Measurements from ENCODE around the gene ZNF740.

ZNF740 gene

GRCh38 chr12:53182903-53183302 lies 2.4 kb downstream of the ZNF740 start:
- peaks cover 18% of the 10 kb centered on the region for H3K27me3 ChIP-seq (ENCODE audit: insufficient read depth, insufficient read length)
- no peak for TF ChIP-seq YY1 (IDR thresholded peaks at IDR 0.05; ENCODE audit: insufficient read depth, insufficient read length)
- TF ChIP-seq ZNF274 (IDR thresholded peaks at IDR 0.05; ENCODE audit: low read depth, low read length): no peak
- no peak for TF ChIP-seq SUZ12 (IDR thresholded peaks at IDR 0.05; ENCODE audit: extremely low read depth, insufficient read depth, insufficient read length)
- DNase-seq (ENCODE audit: low read depth, low spot score): no peak
- no peak overlapping the region for H3K4me3 ChIP-seq (ENCODE audit: insufficient read length, low read depth)
- H3K9me3 ChIP-seq (ENCODE audit: insufficient read depth, low read length): peaks cover 12% of the 10 kb centered on the region; the same call in 1 of the 2 replicates
- H3K9ac ChIP-seq (ENCODE audit: insufficient read length, low read depth): no peak overlapping the region
- H3K36me3 ChIP-seq (ENCODE audit: insufficient read depth, insufficient read length, low read length): peaks cover 53% of the 10 kb centered on the region
- H3K4me1 ChIP-seq (ENCODE audit: insufficient read depth, insufficient read length): no peaks in the 10 kb centered on the region

GRCh38 chr12:53184828-53185227 lies 4.3 kb downstream of the ZNF740 start:
- Histone ChIP-seq H3K9ac (ENCODE audit: insufficient read length, low read depth) (no peak overlapping the region), H3K4me1 (ENCODE audit: insufficient read depth, insufficient read length) (peaks cover 6% of the 10 kb centered on the region), H3K9me3 (ENCODE audit: insufficient read depth, low read length) (peaks cover 12% of the 10 kb centered on the region; the same call in 1 of the 2 replicates), H3K27me3 (ENCODE audit: insufficient read depth, insufficient read length) (peaks cover under 1% of the 10 kb centered on the region), H3K4me3 (ENCODE audit: insufficient read length, low read depth) (no peak overlapping the region), H3K36me3 (ENCODE audit: insufficient read depth, insufficient read length, low read length) (peaks cover 61% of the 10 kb centered on the region)
- TF ChIP-seq SUZ12 (IDR thresholded peaks at IDR 0.05; ENCODE audit: extremely low read depth, insufficient read depth, insufficient read length) (no peak), ZNF274 (IDR thresholded peaks at IDR 0.05; ENCODE audit: low read depth, low read length) (no peak), YY1 (IDR thresholded peaks at IDR 0.05; ENCODE audit: insufficient read depth, insufficient read length) (no peak)
- DNase-seq (ENCODE audit: low read depth, low spot score): no peak

- H3K9me3 ChIP-seq (ENCODE audit: insufficient read depth, low read length): peaks cover 12% of the 10 kb centered on the region; the same call in 1 of the 2 replicates
- no peak for TF ChIP-seq YY1 (IDR thresholded peaks at IDR 0.05; ENCODE audit: insufficient read depth, insufficient read length)
- no peak for TF ChIP-seq SUZ12 (IDR thresholded peaks at IDR 0.05; ENCODE audit: extremely low read depth, insufficient read depth, insufficient read length)
- no peak for TF ChIP-seq ZNF274 (IDR thresholded peaks at IDR 0.05; ENCODE audit: low read depth, low read length)
- no peak for DNase-seq (ENCODE audit: low read depth, low spot score)
- H3K27me3 ChIP-seq (ENCODE audit: insufficient read depth, insufficient read length): no peaks in the 10 kb centered on the region
- peaks cover 61% of the 10 kb centered on the region for H3K36me3 ChIP-seq (ENCODE audit: insufficient read depth, insufficient read length, low read length)
- no peak overlapping the region for H3K9ac ChIP-seq (ENCODE audit: insufficient read length, low read depth)
- peaks cover 11% of the 10 kb centered on the region for H3K4me1 ChIP-seq (ENCODE audit: insufficient read depth, insufficient read length)
- H3K4me3 ChIP-seq (ENCODE audit: insufficient read length, low read depth): no peak overlapping the region
These were observed 5.1 kb downstream of the ZNF740 start for GRCh38 chr12:53185582-53186153.

- Histone ChIP-seq H3K4me3 (ENCODE audit: insufficient read length, low read depth) (no peak overlapping the region), H3K36me3 (ENCODE audit: insufficient read depth, insufficient read length, low read length) (peaks cover 68% of the 10 kb centered on the region), H3K9me3 (ENCODE audit: insufficient read depth, low read length) (peaks cover 12% of the 10 kb centered on the region; the same call in 1 of the 2 replicates), H3K27me3 (ENCODE audit: insufficient read depth, insufficient read length) (no peaks in the 10 kb centered on the region), H3K4me1 (ENCODE audit: insufficient read depth, insufficient read length) (peaks cover 11% of the 10 kb centered on the region), H3K9ac (ENCODE audit: insufficient read length, low read depth) (no peak overlapping the region)
- no peak for DNase-seq (ENCODE audit: low read depth, low spot score)
- TF ChIP-seq ZNF274 (IDR thresholded peaks at IDR 0.05; ENCODE audit: low read depth, low read length): no peak
- TF ChIP-seq YY1 (IDR thresholded peaks at IDR 0.05; ENCODE audit: insufficient read depth, insufficient read length): no peak
- no peak for TF ChIP-seq SUZ12 (IDR thresholded peaks at IDR 0.05; ENCODE audit: extremely low read depth, insufficient read depth, insufficient read length)
These were observed 6.2 kb downstream of the ZNF740 start for GRCh38 chr12:53186745-53187144.

- Histone ChIP-seq H3K9me3 (ENCODE audit: insufficient read depth, low read length) (peaks cover 6% of the 10 kb centered on the region; the same call in 1 of the 2 replicates), H3K4me1 (ENCODE audit: insufficient read depth, insufficient read length) (peaks cover 11% of the 10 kb centered on the region), H3K36me3 (ENCODE audit: insufficient read depth, insufficient read length, low read length) (peaks cover 68% of the 10 kb centered on the region), H3K4me3 (ENCODE audit: insufficient read length, low read depth) (no peak overlapping the region), H3K9ac (ENCODE audit: insufficient read length, low read depth) (no peak overlapping the region), H3K27me3 (ENCODE audit: insufficient read depth, insufficient read length) (peaks cover 2% of the 10 kb centered on the region)
- TF ChIP-seq YY1 (IDR thresholded peaks at IDR 0.05; ENCODE audit: insufficient read depth, insufficient read length): no peak
- TF ChIP-seq ZNF274 (IDR thresholded peaks at IDR 0.05; ENCODE audit: low read depth, low read length): no peak
- no peak for TF ChIP-seq SUZ12 (IDR thresholded peaks at IDR 0.05; ENCODE audit: extremely low read depth, insufficient read depth, insufficient read length)
- no peak for DNase-seq (ENCODE audit: low read depth, low spot score)
These were observed 6.8 kb downstream of the ZNF740 start for GRCh38 chr12:53187145-53187899.

- TF ChIP-seq ZNF274 (IDR thresholded peaks at IDR 0.05; ENCODE audit: low read depth, low read length): no peak
- no peak for TF ChIP-seq SUZ12 (IDR thresholded peaks at IDR 0.05; ENCODE audit: extremely low read depth, insufficient read depth, insufficient read length)
- TF ChIP-seq YY1 (IDR thresholded peaks at IDR 0.05; ENCODE audit: insufficient read depth, insufficient read length): no peak
- no peak for DNase-seq (ENCODE audit: low read depth, low spot score)
- Histone ChIP-seq H3K4me3 (ENCODE audit: insufficient read length, low read depth) (no peak overlapping the region), H3K36me3 (ENCODE audit: insufficient read depth, insufficient read length, low read length) (peaks cover 48% of the 10 kb centered on the region), H3K9me3 (ENCODE audit: insufficient read depth, low read length) (peaks cover 5% of the 10 kb centered on the region; the same call in 1 of the 2 replicates), H3K27me3 (ENCODE audit: insufficient read depth, insufficient read length) (peaks cover 26% of the 10 kb centered on the region), H3K4me1 (ENCODE audit: insufficient read depth, insufficient read length) (peaks cover 11% of the 10 kb centered on the region), H3K9ac (ENCODE audit: insufficient read length, low read depth) (no peak overlapping the region)
These were observed 9.7 kb downstream of the ZNF740 start for GRCh38 chr12:53190108-53190729.
